Muscle layer of colon (tissue), 2 donors: ENCODE data around the gene CTNNA2.

ENCODE experiments used
- H3K27ac ChIP-seq: one replicate; pipeline ENCODE4 v1.7.0; 2013; ENCODE audit warnings: low read depth, mild to moderate bottlenecking, low read length, moderate library complexity
- H3K27me3 ChIP-seq, 2 donors: one replicate each; pipeline ENCODE4 v1.7.0; 2013; ENCODE audit warnings: low read length in 2 of 2, mild to moderate bottlenecking in 2 of 2; ENCODE audit not compliant: insufficient read depth in 2 of 2, control insufficient read depth in 1 of 2
- H3K36me3 ChIP-seq: one replicate; pipeline ENCODE4 v1.7.0; 2013; ENCODE audit warnings: mild to moderate bottlenecking, low read length; ENCODE audit not compliant: insufficient read depth
- H3K4me1 ChIP-seq: one replicate; pipeline ENCODE4 v1.7.0; 2013; ENCODE audit warnings: mild to moderate bottlenecking, low read length; ENCODE audit not compliant: insufficient read depth
- H3K4me3 ChIP-seq, 2 donors: one replicate each; pipeline ENCODE4 v1.7.0; 2013; ENCODE audit warnings: low read length in 2 of 2, low read depth in 1 of 2, mild to moderate bottlenecking in 1 of 2, moderate library complexity in 1 of 2
- H3K9ac ChIP-seq: one replicate; pipeline ENCODE4 v1.7.0; 2013; ENCODE audit warnings: low read length
- H3K9me3 ChIP-seq: one replicate; pipeline ENCODE4 v1.7.0; 2013; ENCODE audit warnings: mild to moderate bottlenecking, low read length
- donor health status: abdominal sarcoma.
- donor health status: Adenocarcinoma of cecum.

The CTNNA2 gene

GRCh38 chr2:79649531-79649930 lies 136.7 kb downstream of the CTNNA2 start:
- Histone ChIP-seq H3K4me1 (no peaks in the 10 kb centered on the region), H3K9ac (no peak overlapping the region), H3K36me3 (no peaks in the 10 kb centered on the region), H3K27me3 (no peaks in the 10 kb centered on the region), H3K4me3 (no peak overlapping the region), H3K9me3 (no peaks in the 10 kb centered on the region), H3K27ac (no peak overlapping the region)

- Histone ChIP-seq H3K9me3 (no peaks in the 10 kb centered on the region), H3K9ac (no peak overlapping the region), H3K27ac (no peak overlapping the region), H3K36me3 (no peaks in the 10 kb centered on the region), H3K4me3 (no peak overlapping the region), H3K27me3 (no peaks in the 10 kb centered on the region), H3K4me1 (no peaks in the 10 kb centered on the region)
Observed at GRCh38 chr2:79660557-79660956, 147.7 kb downstream of the CTNNA2 start.

- H3K27ac ChIP-seq: no peak overlapping the region
Observed at GRCh38 chr2:79665091-79665490, 152.2 kb downstream of the CTNNA2 start.

GRCh38 chr2:79666430-79666829 lies 153.6 kb downstream of the CTNNA2 start:
- Histone ChIP-seq H3K9ac (no peak overlapping the region), H3K9me3 (no peaks in the 10 kb centered on the region), H3K36me3 (no peaks in the 10 kb centered on the region), H3K4me1 (no peaks in the 10 kb centered on the region), H3K4me3 (no peak overlapping the region), H3K27me3 (no peaks in the 10 kb centered on the region), H3K27ac (no peak overlapping the region)

More at GRCh38 chr2:79665091-79665490, 152.2 kb downstream of the CTNNA2 start:
- H3K36me3 ChIP-seq: no peaks in the 10 kb centered on the region
- H3K4me3 ChIP-seq: no peak overlapping the region
- no peak overlapping the region for H3K9ac ChIP-seq
- H3K9me3 ChIP-seq: no peaks in the 10 kb centered on the region
- no peaks in the 10 kb centered on the region for H3K27me3 ChIP-seq
- no peaks in the 10 kb centered on the region for H3K4me1 ChIP-seq

- Histone ChIP-seq H3K4me3 (no peak overlapping the region), H3K27me3 (no peaks in the 10 kb centered on the region), H3K4me1 (no peaks in the 10 kb centered on the region), H3K9ac (no peak overlapping the region), H3K36me3 (no peaks in the 10 kb centered on the region), H3K27ac (no peak overlapping the region), H3K9me3 (no peaks in the 10 kb centered on the region)
Observed at GRCh38 chr2:79669714-79670113, 156.9 kb downstream of the CTNNA2 start.

GRCh38 chr2:79670198-79670597 lies 157.3 kb downstream of the CTNNA2 start:
- Histone ChIP-seq H3K4me1 (no peaks in the 10 kb centered on the region), H3K4me3 (no peak overlapping the region), H3K9me3 (no peaks in the 10 kb centered on the region), H3K27me3 (no peaks in the 10 kb centered on the region), H3K9ac (no peak overlapping the region), H3K27ac (no peak overlapping the region), H3K36me3 (no peaks in the 10 kb centered on the region)

- Histone ChIP-seq H3K27ac (no peak overlapping the region), H3K4me1 (no peaks in the 10 kb centered on the region), H3K27me3 (no peaks in the 10 kb centered on the region), H3K9me3 (no peaks in the 10 kb centered on the region), H3K4me3 (no peak overlapping the region), H3K9ac (no peak overlapping the region), H3K36me3 (no peaks in the 10 kb centered on the region)
Observed at GRCh38 chr2:79686884-79687283, 174.0 kb downstream of the CTNNA2 start.

GRCh38 chr2:79695248-79695647 lies 182.4 kb downstream of the CTNNA2 start:
- H3K4me3 ChIP-seq: no peak overlapping the region
- no peaks in the 10 kb centered on the region for H3K9me3 ChIP-seq
- H3K36me3 ChIP-seq: no peaks in the 10 kb centered on the region
- H3K27me3 ChIP-seq: no peaks in the 10 kb centered on the region
- no peak overlapping the region for H3K27ac ChIP-seq
- H3K9ac ChIP-seq: no peak overlapping the region
- no peaks in the 10 kb centered on the region for H3K4me1 ChIP-seq

- Histone ChIP-seq H3K27ac (no peak overlapping the region), H3K9ac (no peak overlapping the region), H3K36me3 (no peaks in the 10 kb centered on the region), H3K4me1 (no peaks in the 10 kb centered on the region), H3K27me3 (no peaks in the 10 kb centered on the region), H3K9me3 (no peaks in the 10 kb centered on the region), H3K4me3 (no peak overlapping the region)
Observed at GRCh38 chr2:79697200-79697599, 184.3 kb downstream of the CTNNA2 start.

- H3K9ac ChIP-seq: no peak overlapping the region
- no peak overlapping the region for H3K27ac ChIP-seq
- H3K4me1 ChIP-seq: no peaks in the 10 kb centered on the region
- H3K4me3 ChIP-seq: no peak overlapping the region
- no peaks in the 10 kb centered on the region for H3K9me3 ChIP-seq
- no peaks in the 10 kb centered on the region for H3K27me3 ChIP-seq
- H3K36me3 ChIP-seq: no peaks in the 10 kb centered on the region
Observed at GRCh38 chr2:79700651-79701050, 187.8 kb downstream of the CTNNA2 start.

- H3K9ac ChIP-seq: no peak overlapping the region
- H3K9me3 ChIP-seq: no peaks in the 10 kb centered on the region
- H3K27me3 ChIP-seq: no peaks in the 10 kb centered on the region
- no peaks in the 10 kb centered on the region for H3K4me1 ChIP-seq
- no peak overlapping the region for H3K4me3 ChIP-seq
- no peaks in the 10 kb centered on the region for H3K36me3 ChIP-seq
- H3K27ac ChIP-seq: no peak overlapping the region
Observed at GRCh38 chr2:79702905-79703304, 190.1 kb downstream of the CTNNA2 start.

- no peak overlapping the region for H3K9ac ChIP-seq
- no peaks in the 10 kb centered on the region for H3K27me3 ChIP-seq
- H3K36me3 ChIP-seq: no peaks in the 10 kb centered on the region
Observed at GRCh38 chr2:79711098-79711497, 198.2 kb downstream of the CTNNA2 start.

More at GRCh38 chr2:79711098-79711497, 198.2 kb downstream of the CTNNA2 start:
- no peaks in the 10 kb centered on the region for H3K4me1 ChIP-seq
- H3K9me3 ChIP-seq: no peaks in the 10 kb centered on the region
- no peak overlapping the region for H3K27ac ChIP-seq
- H3K4me3 ChIP-seq: no peak overlapping the region
